22Rv1 (cell line): ENCODE data around the gene DMWD.

Experiments
- H3K27ac ChIP-seq: fragments of 450-650 bp; 2 replicates; pipeline ENCODE4 v1.5.1; 2017
- ZFX ChIP-seq: fragments of 450-650 bp; IDR thresholded peaks from 2 replicates; pipeline ENCODE4 v1.6.1; 2017; ENCODE audit warnings: antibody characterized with exemption, borderline replicate concordance
- TF ChIP-seq, protein P1 (sequence below): fragments of 450-650 bp; IDR thresholded peaks from 2 replicates; pipeline ENCODE4 v1.5.1; 2017; ENCODE audit warnings: mild to moderate bottlenecking

Gene DMWD, protein sequence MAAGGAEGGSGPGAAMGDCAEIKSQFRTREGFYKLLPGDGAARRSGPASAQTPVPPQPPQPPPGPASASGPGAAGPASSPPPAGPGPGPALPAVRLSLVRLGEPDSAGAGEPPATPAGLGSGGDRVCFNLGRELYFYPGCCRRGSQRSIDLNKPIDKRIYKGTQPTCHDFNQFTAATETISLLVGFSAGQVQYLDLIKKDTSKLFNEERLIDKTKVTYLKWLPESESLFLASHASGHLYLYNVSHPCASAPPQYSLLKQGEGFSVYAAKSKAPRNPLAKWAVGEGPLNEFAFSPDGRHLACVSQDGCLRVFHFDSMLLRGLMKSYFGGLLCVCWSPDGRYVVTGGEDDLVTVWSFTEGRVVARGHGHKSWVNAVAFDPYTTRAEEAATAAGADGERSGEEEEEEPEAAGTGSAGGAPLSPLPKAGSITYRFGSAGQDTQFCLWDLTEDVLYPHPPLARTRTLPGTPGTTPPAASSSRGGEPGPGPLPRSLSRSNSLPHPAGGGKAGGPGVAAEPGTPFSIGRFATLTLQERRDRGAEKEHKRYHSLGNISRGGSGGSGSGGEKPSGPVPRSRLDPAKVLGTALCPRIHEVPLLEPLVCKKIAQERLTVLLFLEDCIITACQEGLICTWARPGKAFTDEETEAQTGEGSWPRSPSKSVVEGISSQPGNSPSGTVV

DNA sequence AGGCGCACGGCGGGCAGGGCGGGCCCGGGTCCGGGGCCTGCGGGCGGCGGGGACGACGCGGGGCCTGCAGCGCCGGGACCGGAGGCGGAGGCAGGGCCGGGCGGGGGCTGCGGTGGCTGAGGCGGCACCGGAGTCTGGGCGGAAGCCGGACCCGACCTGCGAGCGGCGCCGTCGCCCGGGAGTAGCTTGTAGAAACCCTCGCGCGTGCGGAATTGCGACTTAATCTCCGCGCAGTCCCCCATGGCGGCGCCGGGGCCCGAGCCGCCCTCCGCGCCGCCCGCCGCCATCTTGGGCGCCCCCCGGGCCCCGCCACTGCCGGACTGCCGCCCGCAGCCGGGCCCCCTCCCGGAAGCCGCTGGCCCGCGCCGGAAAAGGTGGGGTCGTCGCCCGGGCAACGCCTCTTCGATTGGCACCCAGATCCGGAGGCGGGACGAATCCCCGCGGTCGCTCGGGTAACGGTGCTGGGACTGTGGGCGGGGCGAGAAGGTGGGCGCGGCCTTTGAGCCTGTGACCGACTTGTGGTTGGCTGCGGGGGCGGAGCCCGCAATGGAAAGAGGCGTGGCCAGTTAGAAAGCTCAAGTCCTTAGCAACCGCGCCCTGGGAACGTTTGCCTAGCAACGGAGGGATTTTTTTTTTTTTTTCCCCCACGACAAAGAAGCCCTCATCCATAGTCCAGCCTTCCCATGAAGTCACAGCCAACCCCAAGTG, at the start of gene DMWD:
DMWD (minus strand) TSS at position 376 of the 708 bp plus-strand sequence; CDS start at position 287, 89 bp downstream.
- TF ChIP-seq, protein P1, sequence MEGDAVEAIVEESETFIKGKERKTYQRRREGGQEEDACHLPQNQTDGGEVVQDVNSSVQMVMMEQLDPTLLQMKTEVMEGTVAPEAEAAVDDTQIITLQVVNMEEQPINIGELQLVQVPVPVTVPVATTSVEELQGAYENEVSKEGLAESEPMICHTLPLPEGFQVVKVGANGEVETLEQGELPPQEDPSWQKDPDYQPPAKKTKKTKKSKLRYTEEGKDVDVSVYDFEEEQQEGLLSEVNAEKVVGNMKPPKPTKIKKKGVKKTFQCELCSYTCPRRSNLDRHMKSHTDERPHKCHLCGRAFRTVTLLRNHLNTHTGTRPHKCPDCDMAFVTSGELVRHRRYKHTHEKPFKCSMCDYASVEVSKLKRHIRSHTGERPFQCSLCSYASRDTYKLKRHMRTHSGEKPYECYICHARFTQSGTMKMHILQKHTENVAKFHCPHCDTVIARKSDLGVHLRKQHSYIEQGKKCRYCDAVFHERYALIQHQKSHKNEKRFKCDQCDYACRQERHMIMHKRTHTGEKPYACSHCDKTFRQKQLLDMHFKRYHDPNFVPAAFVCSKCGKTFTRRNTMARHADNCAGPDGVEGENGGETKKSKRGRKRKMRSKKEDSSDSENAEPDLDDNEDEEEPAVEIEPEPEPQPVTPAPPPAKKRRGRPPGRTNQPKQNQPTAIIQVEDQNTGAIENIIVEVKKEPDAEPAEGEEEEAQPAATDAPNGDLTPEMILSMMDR, result no peak
- TF ChIP-seq ZFX, result no peak
- H3K27ac ChIP-seq, result peak within 1 kb of the TSS; percentile 72

DNA sequence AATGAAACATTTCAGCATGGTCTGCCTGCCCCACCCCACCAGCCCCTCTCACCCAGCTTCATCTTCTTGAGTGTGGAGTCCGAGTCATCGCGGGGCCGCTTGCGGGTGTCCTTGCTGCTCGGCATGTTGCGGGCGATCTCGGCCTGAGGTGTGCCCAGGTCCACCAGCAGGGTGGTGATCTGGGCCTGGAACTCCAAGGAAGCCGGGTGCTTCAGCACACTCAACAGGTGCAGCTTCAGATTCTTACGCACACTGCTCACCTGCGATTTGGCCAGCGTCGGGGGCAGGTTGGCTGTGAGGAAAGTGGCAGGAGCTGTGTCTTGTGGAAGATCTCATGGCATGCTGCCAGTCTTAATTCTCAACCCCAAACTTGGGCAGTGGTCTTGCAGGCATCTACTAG, 49.6 kb upstream of the DMWD start:
- no peak overlapping the region for H3K27ac ChIP-seq
- TF ChIP-seq, protein P1, result no peak
- no peak for TF ChIP-seq ZFX

DNA sequence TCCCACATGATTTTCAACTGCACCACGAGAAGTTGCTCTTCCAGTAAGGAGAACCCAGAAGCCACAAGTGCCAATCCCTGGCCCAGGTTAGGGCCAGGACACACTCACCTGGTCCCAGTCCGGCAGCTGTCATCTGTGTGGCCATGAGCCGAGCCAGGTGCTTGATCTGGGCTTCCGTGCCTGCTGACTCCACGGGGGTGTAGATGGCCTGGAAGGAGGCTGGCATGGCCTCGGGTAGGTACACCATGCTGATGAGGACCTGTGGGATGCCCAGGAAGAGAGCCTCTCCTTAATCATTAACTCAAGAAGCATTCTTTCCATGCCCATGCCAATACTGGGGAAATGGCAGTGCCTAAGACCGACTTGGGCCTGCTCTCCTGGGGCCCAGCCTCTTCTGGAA, 42.3 kb upstream of the DMWD start:
- TF ChIP-seq, protein P1, result no peak
- no peak for TF ChIP-seq ZFX
- no peak overlapping the region for H3K27ac ChIP-seq

DNA sequence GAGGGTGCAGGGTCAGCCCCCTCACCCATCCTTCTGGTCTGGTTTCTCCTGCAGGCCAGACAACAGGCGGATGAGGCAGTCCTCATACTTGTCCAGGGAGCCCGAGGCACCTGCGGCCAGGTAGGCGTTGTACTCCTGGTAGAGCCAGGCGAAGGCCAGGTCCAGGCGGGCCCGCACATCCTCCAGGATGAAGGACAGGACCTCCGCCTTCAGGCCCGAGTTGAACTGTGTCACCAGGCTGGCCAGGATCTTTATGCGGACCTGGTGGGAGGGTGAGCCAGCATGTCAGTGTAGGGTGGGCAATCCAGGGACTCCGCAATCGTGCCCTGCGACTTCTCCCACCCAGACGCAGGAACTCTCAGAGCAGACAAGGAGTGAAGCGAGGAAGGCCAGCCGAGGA, 36.3 kb upstream of the DMWD start:
- no peak overlapping the region for H3K27ac ChIP-seq
- no peak for TF ChIP-seq ZFX
- TF ChIP-seq, protein P1, result no peak

DNA sequence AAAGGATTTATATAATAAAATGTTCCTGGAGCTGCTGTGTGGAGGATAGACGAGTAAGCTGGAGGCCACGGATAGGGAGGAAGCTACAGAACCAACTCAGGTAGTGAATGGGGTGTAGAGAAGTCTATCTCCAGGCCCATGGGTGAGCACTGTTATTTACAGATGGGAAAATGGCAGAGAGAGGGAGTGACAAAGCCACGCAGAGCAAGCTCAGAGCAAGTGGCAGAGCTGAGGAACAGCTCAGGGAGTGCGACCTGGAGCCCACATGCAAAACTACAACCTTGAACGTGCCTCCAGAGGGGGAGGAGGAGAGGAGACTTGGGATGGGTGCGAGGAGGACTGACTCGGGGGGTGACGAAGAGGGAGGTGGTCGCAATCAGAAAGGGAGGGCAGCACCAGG, 35.9 kb upstream of the DMWD start:
- H3K27ac ChIP-seq, result no peak overlapping the region
- no peak for TF ChIP-seq ZFX
- TF ChIP-seq, protein P1, result no peak

DNA sequence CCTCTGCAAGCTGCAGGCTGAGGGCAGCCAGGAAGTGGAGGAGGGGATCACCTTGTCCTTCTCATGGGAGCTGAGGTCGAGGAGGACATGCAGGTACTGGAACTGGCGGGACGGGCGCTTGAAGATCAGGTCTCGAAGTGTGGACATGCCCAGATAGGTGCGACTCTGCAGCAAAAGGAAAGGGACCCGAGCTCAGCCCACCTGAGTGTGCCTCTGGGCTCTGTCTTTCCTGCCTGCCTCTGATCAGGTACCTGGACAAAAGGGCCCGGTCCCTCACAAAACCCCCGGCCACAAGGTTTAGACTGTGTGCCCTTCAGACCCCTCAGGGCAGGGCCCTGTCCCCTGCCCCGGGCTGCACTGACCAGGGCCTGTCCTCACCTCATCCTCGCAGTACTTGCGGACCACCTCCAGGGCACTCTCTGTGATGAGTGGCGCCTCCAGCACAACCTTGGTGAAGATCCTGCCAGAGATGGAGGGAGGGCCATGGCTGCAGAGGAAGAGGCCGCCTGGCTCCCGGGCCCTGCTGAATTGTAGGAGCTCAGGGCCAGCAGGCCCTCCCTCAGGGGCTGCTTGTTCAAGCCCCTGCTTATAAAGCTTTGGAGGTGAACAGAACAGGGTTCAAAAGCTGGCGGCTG, 34.9 kb upstream of the DMWD start:
- TF ChIP-seq, protein P1, result no peak
- TF ChIP-seq ZFX, result no peak
- H3K27ac ChIP-seq, result no peak overlapping the region
